ENCODE results near the gene SRCAP.
"Not testable (repeated sequence)": the region's sequence is repeated elsewhere in the genome, so short reads cannot be mapped to it uniquely, and the experiment has no call there.

SRCAP gene

DNA sequence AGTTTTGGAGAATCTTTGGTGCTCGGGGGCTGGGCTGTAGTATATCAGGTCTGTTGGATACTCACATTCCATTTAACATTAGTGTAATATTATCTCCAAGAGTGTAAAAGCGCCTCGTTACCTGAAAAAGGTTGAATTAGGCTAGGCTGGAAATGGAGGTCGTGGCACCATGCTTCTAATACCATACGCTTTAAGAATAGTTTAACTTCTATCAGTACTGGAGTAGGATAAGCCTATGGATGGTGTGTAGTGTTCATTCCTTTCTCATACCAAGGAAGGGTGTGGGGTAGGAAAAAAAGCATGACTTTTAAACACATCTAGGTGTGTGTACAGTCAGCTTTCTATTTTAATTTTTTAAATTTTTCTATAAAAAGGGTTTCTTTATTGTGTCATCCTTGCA, 2.0 kb downstream of the SRCAP start:
- peaks cover 16% of the 10 kb centered on the region for H3K4me1 Mint-ChIP-seq
- no peaks in the 10 kb centered on the region for H3K9me3 Mint-ChIP-seq
- peak overlapping the region; percentile 64 to 74 (median 70) for H3K4me3 Mint-ChIP-seq
- TF ChIP-seq, protein P1, sequence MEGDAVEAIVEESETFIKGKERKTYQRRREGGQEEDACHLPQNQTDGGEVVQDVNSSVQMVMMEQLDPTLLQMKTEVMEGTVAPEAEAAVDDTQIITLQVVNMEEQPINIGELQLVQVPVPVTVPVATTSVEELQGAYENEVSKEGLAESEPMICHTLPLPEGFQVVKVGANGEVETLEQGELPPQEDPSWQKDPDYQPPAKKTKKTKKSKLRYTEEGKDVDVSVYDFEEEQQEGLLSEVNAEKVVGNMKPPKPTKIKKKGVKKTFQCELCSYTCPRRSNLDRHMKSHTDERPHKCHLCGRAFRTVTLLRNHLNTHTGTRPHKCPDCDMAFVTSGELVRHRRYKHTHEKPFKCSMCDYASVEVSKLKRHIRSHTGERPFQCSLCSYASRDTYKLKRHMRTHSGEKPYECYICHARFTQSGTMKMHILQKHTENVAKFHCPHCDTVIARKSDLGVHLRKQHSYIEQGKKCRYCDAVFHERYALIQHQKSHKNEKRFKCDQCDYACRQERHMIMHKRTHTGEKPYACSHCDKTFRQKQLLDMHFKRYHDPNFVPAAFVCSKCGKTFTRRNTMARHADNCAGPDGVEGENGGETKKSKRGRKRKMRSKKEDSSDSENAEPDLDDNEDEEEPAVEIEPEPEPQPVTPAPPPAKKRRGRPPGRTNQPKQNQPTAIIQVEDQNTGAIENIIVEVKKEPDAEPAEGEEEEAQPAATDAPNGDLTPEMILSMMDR (IDR thresholded peaks at IDR 0.05; ENCODE audit: unreplicated experiment in 3 of 3), result no peak
- H3K27ac Mint-ChIP-seq, result peak overlapping the region in 2 of 3 experiments; percentile 51 to 65
- no peaks in the 10 kb centered on the region for H3K27me3 Mint-ChIP-seq (ENCODE audit: low read depth)
- peaks cover 40% of the 10 kb centered on the region for H3K36me3 Mint-ChIP-seq (ENCODE audit: low read depth)

DNA sequence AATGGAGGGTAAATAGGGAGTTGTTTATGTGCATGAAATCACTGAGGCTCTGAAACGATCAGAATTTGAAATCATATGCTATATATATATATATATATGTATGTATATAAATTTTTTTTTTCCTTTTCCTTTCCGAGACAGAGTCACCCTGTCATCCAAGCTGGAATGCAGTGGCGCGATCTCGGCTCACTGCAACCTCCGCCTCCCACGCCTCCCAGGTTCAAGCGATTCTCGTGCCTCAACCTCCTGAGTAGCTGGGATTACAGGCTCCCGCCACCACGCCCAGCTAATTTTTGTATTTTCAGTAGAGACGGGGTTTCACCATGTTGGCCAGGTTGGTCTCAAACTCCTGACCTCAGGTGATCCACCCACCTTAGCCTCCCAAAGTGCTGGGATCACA, 4.1 kb downstream of the SRCAP start:
- not testable (repeated sequence) for H3K27ac Mint-ChIP-seq; H3K9me3 Mint-ChIP-seq; H3K27me3 Mint-ChIP-seq (ENCODE audit: low read depth); H3K4me1 Mint-ChIP-seq
- peak overlapping the region in 2 of 3 experiments; percentile 36 to 55 for H3K4me3 Mint-ChIP-seq
- peaks cover 59% of the 10 kb centered on the region for H3K36me3 Mint-ChIP-seq (ENCODE audit: low read depth)

DNA sequence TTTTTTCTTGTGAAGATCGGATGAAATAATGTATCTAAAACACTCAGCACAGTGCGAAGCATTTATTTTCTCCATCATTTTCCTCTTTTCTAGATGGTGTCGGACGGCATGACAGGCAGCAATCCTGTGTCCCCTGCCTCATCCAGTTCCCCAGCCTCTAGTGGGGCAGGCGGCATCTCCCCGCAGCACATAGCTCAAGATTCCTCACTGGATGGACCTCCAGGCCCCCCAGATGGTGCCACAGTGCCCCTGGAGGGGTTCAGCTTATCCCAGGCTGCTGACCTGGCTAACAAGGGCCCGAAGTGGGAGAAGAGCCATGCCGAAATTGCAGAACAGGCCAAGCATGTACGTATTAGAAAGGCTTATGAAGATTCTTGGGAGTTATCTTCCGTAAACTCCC, 5.0 kb downstream of the SRCAP start:
- Mint-ChIP-seq H3K36me3 (ENCODE audit: low read depth) (peaks cover 63% of the 10 kb centered on the region), H3K9me3 (no peaks in the 10 kb centered on the region), H3K27ac (no peak overlapping the region), H3K27me3 (ENCODE audit: low read depth) (no peaks in the 10 kb centered on the region), H3K4me3 (no peak overlapping the region), H3K4me1 (peaks cover 9% of the 10 kb centered on the region)
- TF ChIP-seq, protein P1 (IDR thresholded peaks at IDR 0.05; ENCODE audit: unreplicated experiment in 3 of 3), result no peak

DNA sequence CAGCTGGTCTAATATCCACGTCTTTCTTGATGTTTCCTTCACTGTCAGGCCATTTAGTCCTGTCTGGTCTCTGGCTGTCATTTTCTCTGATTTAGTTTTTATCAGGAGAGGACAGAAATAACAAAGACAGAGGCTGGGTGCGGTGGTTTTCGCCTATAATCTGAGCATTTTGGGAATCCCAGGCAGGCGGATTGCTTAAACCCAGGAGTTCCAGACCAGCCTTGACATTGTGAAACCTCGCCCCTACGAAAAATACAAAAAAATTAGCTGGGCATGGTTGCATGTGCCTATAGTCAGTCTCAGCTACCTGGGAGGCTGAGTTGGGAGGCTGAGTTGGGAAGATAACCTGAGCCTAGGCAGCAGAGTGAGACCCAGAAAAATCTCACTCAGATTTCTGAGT, 7.1 kb downstream of the SRCAP start:
- Mint-ChIP-seq H3K36me3 (ENCODE audit: low read depth) (peaks cover 72% of the 10 kb centered on the region), H3K4me1 (no peaks in the 10 kb centered on the region), H3K4me3 (no peak overlapping the region), H3K9me3 (no peaks in the 10 kb centered on the region), H3K27ac (no peak overlapping the region), H3K27me3 (ENCODE audit: low read depth) (no peaks in the 10 kb centered on the region)
- TF ChIP-seq, protein P1 (IDR thresholded peaks at IDR 0.05; ENCODE audit: unreplicated experiment in 3 of 3), result no peak

DNA sequence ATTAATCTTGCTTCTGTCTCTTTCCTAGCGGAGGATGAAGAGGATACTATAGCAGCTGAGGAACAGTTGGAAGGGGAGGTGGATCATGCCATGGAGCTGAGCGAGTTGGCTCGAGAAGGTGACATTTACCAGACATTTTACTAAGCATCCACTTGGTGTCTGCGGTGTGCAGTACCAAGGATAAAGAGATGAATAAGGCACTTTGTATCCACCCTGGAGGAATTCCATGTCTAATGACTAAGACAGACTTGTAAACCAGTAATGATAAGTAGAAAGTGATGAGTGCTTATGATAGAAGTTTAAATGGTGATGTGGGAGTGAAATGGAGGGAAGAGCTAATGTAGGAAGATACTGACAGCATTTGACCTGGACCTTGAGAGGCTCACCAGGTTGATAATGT, 12.0 kb downstream of the SRCAP start:
- TF ChIP-seq, protein P1 (IDR thresholded peaks at IDR 0.05; ENCODE audit: unreplicated experiment in 3 of 3), result no peak
- H3K4me3 Mint-ChIP-seq, result no peak overlapping the region
- H3K4me1 Mint-ChIP-seq, result no peaks in the 10 kb centered on the region
- H3K27ac Mint-ChIP-seq, result no peak overlapping the region
- H3K27me3 Mint-ChIP-seq (ENCODE audit: low read depth), result no peaks in the 10 kb centered on the region
- H3K36me3 Mint-ChIP-seq (ENCODE audit: low read depth), result peaks cover 85% of the 10 kb centered on the region
- no peaks in the 10 kb centered on the region for H3K9me3 Mint-ChIP-seq

DNA sequence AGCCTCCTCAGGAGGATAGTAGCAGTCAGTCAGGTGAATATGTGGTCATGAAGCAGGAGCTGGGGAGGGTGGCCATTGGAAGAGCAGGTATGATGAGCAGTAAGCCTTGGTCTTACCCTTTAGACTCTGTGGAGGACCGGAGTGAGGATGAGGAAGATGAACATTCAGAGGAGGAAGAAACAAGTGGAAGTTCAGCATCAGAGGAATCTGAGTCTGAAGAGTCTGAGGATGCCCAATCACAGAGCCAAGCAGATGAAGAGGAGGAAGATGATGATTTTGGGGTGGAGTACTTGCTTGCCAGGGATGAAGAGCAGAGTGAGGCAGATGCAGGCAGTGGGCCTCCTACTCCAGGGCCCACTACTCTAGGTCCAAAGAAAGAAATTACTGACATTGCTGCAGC, 12.7 kb downstream of the SRCAP start:
- no peaks in the 10 kb centered on the region for H3K4me1 Mint-ChIP-seq
- no peaks in the 10 kb centered on the region for H3K27me3 Mint-ChIP-seq (ENCODE audit: low read depth)
- H3K36me3 Mint-ChIP-seq (ENCODE audit: low read depth), result peaks cover 87% of the 10 kb centered on the region
- H3K4me3 Mint-ChIP-seq, result no peak overlapping the region
- H3K27ac Mint-ChIP-seq, result no peak overlapping the region
- TF ChIP-seq, protein P1 (IDR thresholded peaks at IDR 0.05; ENCODE audit: unreplicated experiment in 3 of 3), result no peak
- no peaks in the 10 kb centered on the region for H3K9me3 Mint-ChIP-seq
